HG03060 (cell line): ENCODE results near the gene GPX1.
"Not testable (repeated sequence)": the region's sequence is repeated elsewhere in the genome, so short reads cannot be mapped to it uniquely, and the experiment has no call there.

Source experiments
- ATAC-seq: cut with Tn5 transposase; IDR thresholded peaks from one replicate; pipeline ENCODE4 v1.9.1; 2021; ENCODE audit warnings: low read depth, moderate number of reproducible peaks; ENCODE audit not compliant: unreplicated experiment

Gene GPX1

DNA sequence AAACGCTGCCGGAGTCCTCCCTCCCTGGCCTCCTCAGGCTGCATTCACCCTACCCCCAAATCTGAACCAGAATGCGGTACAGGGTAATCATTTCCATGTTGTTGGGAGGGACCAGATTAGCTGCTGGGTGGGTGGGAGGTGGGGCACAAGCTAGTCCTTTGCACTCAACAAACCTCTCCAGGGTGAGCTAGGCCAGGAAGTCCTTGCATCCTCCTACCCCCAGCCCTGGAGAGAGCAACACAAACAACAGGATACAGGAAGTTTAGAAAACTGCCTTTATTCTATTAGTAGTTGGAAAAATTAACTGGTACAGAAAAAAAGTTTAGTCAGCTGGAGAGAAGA is 702 bp upstream of the GPX1 start:
- ATAC-seq: no peak

DNA sequence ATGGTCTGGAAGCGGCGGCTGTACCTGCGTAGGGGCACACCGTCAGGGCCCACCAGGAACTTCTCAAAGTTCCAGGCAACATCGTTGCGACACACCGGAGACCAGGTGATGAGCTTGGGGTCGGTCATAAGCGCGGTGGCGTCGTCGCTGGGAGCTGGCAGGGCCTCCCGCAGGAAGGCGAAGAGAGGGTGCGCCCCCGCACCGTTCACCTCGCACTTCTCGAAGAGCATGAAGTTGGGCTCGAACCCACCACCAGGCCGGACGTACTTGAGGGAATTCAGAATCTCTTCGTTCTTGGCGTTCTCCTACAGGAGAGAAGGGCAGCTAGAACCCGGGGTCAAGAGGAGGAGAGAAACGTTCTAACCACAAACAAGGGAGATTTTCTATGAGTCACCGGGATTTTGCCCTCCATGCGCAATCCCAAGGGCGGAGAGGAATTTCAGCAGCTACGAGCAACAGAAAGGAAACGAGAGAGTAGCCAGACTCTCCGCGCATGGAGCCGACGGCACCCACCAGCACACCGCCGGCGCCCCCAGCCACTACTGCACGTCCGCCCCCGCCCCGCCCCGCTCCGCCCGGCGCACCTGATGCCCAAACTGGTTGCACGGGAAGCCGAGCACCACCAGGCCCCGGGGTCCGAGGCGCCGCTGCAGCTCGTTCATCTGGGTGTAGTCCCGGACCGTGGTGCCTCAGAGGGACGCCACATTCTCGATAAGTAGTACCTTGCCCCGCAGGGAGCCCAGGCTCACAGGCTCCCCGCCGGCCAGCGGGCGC is 523 bp downstream of the GPX1 start:
- ATAC-seq: not testable (repeated sequence)

DNA sequence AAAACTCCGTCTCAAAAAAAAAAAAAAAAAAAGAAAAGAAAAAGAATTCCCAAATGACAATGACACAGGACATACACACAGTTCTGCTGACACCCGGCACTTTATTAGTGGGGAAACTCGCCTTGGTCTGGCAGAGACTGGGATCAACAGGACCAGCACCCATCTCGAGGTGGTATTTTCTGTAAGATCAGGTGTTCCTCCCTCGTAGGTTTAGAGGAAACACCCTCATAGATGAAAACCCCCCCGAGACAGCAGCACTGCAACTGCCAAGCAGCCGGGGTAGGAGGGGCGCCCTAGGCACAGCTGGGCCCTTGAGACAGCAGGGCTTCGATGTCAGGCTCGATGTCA is 1.1 kb downstream of the GPX1 start:
- not testable (repeated sequence) for ATAC-seq

DNA sequence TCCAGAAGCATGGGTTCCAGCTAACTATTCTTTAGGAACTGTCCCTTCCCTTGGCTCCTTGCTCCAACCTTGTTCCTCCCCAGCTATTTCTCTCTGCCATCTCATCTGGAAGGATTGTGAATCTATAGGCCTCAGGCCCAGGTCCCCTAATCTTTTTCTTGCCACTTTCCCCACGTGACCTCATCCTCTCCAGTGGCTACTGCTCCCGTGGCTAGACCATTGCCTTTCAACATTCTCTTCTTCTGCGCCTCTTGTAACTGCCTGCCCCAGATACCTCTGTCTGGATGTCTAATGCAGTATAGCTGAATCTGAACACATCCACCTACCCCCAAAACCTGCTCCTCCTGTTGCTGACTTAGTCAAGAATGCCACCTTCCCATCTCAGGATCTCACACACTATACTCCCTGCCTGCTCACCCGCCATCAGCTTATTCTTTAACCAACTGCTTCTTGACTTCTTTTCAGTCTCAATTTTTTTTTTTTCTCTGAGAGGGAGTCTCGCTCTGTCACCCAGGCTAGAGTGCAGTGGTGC is 5.2 kb downstream of the GPX1 start:
- ATAC-seq: no peak

DNA sequence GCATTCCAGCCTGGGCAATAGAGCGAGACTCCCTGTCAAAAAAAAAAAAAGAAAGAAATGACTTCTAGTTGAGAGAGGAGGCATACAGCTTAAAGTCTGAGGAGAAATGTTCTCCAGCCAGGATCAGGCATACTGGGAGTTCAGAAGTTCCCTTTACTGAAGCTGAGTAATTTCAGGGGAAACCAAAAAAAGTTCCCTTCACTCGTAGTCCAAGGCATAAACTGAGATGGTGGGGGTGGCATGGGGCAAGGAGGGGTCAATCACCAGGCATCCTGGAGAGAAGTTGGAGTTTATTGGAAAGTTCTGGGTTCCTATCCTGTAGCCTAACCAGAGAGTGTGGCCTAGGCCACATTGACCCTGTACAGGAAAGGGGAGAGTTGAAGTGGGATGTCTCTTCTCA is 5.9 kb downstream of the GPX1 start:
- ATAC-seq: no peak

DNA sequence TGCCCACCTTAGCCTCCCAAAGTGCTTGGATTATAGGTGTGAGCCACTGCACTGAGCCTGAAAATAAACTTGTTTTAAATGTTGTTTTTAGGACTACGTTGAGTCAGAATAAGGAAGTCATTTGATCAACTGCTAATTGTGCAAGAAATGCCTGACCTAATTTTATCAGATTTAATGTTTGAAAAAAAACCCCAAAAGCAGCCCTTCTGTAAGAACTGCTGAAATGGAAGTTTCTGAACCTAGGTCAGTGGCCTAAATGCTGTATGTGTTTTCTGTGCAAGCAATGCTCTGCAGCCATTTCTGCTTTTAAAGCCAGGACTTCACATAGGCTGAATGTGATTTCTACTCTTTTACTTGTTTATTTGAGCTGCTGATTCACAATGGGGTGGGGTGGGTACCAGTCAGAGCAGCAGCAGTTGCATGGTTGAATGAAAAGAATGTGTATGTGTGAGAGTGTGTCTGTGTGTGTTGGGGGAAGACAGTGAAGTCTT is 6.6 kb downstream of the GPX1 start:
- ATAC-seq: no peak

DNA sequence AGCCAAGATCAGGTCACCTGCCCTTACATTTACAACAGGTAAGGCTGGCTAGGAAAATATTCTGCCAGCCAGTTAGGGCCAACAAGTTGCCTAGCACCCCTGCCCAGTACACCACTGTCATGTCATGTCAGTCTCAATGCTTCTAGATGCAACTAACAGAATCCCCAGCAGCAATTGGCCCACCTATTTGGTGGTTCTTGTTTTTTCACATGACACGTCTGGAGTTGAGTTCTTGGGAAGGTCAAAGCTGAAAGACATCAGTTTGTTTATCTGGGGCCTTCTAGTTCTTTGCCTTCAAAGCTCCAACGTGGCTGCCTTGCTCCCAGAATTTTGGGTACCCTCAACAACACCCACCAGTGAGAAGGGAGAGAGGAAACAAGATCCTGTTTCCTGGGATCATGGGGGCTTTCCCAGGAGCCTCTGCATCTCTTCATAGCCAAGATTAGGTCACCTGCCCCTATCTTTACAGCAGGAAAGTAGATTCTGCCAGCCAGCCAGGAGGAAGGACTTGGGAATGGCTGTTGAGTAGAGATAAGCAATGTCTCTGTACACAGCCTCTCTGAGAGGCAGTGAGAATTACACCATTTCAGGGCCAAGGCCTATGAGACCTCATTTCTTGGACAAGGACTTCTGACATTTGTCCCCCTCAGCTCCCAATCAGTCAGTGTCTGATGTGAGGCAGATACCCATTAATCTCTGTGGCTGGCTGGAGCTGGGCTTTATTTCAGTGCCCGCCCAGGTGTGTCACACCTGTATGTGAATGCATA is 8.6 kb downstream of the GPX1 start:
- no peak for ATAC-seq

DNA sequence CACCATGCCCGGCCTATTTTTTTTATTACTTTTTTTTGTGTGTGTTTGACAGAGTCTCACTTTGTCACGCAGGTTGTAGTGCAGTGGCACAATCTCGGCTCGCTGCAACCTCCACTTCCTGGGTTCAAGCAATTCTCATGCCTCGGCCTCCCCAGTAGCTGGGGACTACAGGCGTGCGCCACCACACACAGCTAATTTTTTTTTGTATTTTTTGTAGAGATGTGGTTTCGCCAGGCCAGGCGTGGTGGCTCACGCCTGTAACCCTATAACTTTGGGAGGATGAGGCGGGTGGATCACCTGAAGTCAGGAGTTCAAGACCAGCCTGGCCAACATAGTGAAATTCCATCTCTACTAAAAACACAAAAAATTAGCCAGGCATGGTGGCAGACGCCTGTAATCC is 9.8 kb downstream of the GPX1 start:
- not testable (repeated sequence) for ATAC-seq

DNA sequence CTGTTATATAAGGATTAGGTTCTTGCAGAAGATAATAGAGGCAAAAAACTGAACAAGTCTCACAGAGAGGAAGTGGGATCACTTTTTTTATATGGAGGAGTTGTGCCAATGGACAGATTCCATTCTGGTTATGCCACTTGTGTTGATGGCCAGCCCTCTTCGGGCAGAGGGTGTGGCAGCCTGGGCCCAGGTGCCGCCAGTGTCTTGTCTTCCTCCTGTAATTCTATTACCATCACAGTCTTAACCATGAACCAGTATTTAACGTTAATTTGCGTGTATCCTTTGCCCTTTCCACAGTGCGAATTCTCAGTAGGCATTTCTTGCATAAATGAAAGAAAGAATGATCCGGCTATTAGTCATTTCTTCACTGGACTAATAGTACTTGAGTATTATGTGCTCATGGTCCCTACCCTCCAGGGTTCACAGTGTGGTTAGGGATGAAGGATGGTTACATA is 11.3 kb downstream of the GPX1 start:
- ATAC-seq: no peak

DNA sequence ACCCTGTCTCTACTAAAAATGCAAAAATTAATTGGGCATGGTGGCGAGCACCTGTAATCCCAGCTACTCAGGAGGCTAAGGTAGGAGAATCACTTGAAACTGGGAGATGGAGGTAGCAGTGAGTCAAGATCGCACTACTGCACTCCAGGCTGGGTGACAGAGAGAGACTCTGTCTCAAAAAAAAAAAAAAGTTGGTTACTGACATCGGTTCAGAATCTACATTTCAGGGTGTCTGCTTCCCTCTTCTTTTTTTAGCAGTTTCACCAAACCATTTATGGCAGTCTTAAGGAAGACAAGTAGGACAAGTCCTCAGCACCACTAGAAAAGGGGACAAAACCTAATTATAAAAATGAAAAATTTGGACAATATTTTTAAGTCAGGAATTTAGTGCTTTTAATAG is 15.0 kb downstream of the GPX1 start:
- no peak for ATAC-seq

DNA sequence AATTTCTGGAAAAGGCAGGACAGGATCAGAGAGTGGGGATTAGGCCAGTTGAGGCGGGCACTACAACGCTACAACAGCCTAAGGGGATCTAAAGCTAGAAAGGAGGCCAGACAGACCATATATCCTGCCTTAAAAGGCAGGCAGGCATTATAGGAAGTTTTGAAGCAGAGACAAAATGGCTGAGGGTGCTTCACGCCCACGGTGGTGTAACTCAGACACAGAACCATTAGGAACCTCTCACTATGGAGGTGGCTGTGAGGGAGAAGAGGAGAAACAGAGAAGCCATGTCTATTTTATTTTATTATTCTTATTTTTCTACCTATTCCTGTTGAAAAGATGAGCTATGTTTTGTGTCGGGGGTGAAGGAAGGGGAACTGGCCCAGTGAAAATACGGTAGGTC is 16.2 kb downstream of the GPX1 start:
- no peak for ATAC-seq

DNA sequence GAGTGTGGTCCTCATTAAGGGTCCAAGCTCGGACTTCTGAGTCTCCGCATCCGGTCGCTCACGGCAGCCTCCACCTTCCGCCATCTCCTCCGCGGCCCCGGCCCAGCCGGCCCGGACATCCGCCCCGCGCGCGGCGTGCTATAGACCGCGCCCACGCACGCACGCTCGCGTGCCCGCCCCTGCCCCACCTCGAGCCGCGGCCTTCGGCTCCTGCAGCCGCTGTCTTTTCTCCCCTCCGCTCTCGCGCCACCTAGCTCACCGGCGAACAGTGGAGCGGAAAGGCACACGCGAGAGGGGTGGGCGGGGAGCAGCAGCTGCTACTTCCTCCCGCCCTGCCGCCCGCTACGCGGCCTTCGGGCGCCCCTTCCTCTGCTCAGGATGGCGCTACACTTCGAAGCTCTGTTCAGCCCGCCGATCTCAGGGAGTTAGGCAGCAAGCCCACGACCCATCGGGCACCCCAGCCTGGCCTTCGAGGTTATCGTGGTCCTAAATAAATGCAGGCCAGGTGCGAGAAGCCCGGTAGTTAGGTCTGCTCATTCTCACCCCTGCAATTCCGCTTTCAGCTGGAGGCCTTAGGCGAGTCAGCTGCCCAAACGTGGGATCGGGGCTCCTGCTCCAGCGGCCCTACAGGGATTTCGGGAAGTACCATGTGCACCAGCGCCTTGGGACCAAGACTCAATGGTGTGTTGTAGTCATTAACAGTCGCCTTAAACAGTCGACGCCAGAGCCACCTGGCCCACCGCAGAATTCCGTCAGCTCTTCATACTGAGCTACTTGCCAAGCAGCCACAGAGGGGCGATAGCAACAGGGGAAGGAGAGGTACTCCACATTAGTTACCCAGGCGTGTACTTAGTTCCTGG is 18.0 kb downstream of the GPX1 start, which contains the start of gene USP4:
TSS of gene USP4 (minus strand) at position 113 of the 860 bp plus-strand sequence. CDS start at position 84, 29 bp downstream.
- peak; percentile 35 for ATAC-seq

DNA sequence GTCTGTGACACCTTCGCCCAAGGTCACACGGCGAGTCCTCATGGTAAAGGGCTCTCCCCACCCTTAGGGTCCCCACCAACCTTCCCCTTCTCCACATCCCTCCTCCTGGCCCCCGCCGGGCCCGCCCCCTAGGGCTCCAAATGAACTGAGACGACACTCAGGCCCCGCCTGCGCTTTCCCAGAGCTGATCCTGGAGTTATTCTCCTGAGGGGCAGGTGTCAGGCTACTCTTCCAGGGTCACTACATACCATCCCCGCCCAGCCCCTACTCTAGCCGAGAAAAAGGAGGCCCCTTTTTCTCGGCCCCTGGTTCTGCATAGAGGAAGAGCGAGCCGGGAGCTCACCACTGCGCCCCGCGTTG is 18.6 kb downstream of the GPX1 start:
- ATAC-seq: no peak

DNA sequence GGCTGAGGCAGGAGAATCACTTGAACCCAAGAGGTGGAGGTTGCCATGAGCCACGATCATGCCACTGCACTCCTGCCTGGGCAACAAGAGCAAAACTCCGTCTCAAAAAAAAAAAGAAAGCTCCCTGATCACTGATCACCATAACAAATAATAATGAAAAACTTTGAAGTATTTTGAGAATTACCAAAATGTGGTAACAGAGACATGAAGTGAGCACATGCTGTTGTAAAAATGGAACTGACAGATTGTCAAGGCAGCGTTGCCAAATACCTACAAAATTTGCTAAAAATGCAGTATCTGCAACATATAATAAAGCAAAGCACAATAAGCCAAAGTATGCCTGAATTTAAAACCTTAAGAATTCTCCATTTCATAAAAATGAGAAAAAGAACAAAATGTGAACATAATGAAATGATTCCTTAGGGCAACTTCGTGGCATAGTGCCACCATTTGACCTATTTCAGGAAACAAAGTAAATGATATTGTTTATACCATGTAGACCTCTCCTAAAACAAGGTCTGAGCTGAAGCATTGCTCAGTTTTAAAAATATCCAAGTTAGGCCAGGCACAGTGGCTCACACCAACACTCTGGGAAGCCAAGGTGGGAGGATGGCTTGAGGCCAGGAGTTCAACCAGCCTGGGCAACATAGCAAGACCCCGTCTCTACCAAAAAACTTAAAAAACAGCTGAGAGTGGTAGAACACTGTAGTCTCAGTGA is 24.1 kb downstream of the GPX1 start:
- ATAC-seq: no peak

DNA sequence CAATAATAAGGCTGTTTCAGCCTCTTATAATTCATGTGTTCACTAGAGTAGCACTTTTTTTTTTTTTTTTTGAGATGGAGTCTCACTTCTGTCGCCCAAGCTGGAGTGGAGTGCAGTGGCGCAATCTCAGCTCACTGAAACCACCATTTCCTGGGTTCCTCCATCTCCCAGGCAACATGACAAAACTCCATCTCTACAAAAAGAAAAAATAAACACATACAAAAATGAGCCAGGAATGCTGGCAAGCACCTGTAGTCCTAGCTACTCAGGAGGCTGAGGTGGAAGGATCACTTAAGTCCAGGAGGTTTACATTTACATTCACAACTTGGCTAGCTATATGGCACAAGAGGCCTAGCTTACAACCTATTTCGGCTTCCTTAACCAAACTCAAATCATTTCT is 25.1 kb downstream of the GPX1 start:
- no peak for ATAC-seq

DNA sequence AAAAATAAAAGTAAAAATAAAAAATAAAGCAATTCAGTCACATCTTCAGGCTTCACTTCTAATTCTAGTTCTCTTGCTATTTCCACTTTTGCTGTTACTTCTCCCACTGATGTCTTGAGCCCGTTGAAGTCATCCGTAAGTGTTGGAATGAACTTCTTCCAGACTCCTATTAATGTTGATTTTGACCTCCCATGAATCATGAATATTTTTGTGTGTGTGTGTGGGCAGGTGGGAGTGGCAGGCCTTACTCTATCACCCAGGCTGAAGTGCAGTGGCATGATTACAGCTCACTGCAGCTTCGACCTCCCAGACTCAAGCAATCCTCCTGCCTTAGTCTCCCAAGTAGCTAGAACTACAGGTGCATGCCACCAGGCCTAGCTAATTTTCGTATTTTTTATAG is 29.0 kb downstream of the GPX1 start:
- ATAC-seq: no peak

DNA sequence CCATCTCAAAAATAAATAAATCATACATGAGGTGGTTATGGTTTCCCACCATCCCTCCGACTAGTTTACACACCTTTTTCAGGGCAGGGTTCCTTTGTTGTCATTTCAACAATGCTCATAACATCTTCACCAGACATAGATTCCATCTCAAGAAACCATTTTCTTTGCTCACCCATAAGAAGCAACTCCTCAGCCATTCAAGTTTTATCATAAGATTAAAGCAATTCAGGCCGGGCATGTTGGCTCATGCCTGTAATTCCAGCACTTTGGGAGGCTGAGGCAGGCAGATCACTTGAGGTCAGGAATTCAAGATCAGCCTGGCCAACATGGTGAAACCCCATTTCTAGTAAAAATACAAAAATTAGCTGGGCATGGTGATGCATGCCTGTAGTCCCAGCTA is 29.8 kb downstream of the GPX1 start:
- not testable (repeated sequence) for ATAC-seq

DNA sequence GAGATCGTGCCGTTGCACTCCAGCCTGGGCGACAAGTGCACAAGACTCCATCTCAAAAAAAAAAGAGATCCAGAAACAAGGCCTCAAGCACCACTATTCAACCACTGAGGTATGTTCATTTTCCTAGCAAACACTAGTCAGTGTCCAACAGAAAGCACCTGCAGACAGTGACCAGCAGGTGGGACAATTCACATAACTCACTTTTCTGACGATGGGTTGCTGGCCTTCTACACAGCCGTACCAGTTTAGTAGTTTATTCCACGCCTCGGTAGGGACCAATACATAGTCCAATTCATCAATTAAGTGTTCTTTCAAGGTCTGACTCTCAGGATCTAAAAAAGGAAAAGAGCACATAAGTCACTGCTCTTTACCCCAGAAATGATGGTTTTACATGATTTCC is 30.7 kb downstream of the GPX1 start:
- ATAC-seq: no peak

DNA sequence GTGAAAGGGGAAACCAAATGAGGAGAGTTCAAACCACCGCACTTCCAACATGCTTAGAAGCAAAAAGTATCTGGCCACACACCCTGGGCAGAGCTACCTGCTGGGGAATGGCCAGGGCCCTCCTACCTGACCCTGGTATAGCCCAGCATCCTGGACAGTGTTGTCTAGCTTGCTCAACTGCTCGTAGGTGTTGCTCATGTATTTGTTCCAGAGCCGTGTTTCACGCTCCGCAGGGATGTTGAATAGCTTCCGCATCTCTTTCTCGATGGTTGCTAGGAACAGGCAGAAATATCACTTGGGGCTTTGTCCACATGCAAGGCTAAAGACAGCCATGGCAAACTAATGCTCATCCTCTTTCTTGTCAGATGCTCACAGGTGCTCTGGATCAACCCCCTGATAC is 33.4 kb downstream of the GPX1 start:
- ATAC-seq: no peak
